Peyer's patch (tissue), 4 donors: ENCODE data around the gene ZNF189.

Source experiments
- POLR2A ChIP-seq, 2 donors: fragments of 450-650 bp; IDR thresholded peaks; one replicate each; pipeline ENCODE4 v1.5.1; 2017; ENCODE audit warnings: antibody characterized with exemption in 2 of 2, mild to moderate bottlenecking in 2 of 2, moderate library complexity in 2 of 2
- TF ChIP-seq, protein P1 (sequence below), 6 experiments: fragments of 450-650 bp in 4 of 6; fragments of 200-600 bp in 2 of 6; sonication (generic) in 1 of 6; IDR thresholded peaks; one replicate each; pipeline ENCODE4 v1.5.1; 2017 to 2019; ENCODE audit warnings: antibody characterized with exemption in 6 of 6, mild to moderate bottlenecking in 3 of 6, moderate library complexity in 1 of 6

DNA sequence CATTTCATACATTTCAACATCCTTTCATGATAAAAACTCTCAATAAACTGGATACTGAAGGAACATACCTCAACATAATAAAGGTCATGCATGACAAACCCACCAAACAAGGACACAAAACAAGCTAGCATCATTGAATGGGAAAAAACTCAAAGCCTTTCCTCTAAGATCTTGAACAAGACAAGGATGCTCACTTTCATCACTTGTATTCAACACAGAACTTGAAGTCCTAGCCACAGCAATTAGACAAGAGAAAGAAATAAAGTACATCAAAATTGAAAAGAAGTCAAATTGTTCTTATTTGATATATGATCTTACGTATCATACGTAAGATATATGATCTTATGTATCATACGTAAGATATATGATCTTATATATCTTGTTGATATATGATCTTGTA is 5.5 kb upstream of the ZNF189 start:
- TF ChIP-seq POLR2A (IDR thresholded peaks at IDR 0.05) = no peak
- TF ChIP-seq, protein P1, sequence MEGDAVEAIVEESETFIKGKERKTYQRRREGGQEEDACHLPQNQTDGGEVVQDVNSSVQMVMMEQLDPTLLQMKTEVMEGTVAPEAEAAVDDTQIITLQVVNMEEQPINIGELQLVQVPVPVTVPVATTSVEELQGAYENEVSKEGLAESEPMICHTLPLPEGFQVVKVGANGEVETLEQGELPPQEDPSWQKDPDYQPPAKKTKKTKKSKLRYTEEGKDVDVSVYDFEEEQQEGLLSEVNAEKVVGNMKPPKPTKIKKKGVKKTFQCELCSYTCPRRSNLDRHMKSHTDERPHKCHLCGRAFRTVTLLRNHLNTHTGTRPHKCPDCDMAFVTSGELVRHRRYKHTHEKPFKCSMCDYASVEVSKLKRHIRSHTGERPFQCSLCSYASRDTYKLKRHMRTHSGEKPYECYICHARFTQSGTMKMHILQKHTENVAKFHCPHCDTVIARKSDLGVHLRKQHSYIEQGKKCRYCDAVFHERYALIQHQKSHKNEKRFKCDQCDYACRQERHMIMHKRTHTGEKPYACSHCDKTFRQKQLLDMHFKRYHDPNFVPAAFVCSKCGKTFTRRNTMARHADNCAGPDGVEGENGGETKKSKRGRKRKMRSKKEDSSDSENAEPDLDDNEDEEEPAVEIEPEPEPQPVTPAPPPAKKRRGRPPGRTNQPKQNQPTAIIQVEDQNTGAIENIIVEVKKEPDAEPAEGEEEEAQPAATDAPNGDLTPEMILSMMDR (IDR thresholded peaks at IDR 0.05) = no peak
